ENCODE results near the gene CWC22.
A peak's percentile ranks its signal among the peaks of the same experiment; 100 is the strongest.
"Not testable (repeated sequence)": the region's sequence is repeated elsewhere in the genome, so short reads cannot be mapped to it uniquely, and the experiment has no call there.

Gene CWC22

DNA sequence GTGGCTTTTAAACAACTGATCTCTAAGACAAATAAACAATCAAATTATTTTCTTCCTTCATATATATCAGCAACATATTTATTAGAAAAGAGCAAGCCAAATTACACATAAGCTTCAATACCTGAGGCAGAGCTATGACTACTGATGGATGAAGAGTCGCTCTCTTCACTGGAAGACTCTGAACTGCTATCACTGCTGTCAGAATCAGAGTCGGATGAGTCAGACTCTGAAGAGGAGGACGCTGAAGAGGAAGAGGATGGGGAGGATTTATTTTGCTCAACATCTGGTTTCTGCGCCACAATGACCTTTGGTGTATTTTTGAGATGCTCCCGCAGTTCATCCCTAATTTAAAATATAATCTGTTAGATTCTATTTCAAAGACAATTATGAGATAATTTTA is 56.7 kb downstream of the CWC22 start:
- no peak for DNase-seq (ENCODE audit: low spot score)

DNA sequence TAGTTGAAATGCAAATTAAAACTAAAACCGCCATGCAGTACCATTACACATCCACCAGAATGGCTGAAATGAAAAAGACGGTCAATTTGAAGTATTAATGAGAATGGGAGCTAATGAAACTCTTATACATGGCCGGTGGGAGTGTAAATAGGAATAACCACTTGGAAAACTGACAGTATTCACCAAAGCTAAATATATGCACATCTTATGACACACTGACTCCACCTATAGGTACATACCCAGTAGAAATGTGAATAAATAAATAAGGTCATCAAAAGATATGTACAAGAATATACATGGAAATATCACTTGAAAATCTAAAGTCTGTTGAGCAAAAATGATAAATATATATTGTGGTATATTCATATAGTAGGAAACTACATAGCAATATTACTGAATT is 57.7 kb downstream of the CWC22 start:
- no peak for DNase-seq (ENCODE audit: low spot score)

DNA sequence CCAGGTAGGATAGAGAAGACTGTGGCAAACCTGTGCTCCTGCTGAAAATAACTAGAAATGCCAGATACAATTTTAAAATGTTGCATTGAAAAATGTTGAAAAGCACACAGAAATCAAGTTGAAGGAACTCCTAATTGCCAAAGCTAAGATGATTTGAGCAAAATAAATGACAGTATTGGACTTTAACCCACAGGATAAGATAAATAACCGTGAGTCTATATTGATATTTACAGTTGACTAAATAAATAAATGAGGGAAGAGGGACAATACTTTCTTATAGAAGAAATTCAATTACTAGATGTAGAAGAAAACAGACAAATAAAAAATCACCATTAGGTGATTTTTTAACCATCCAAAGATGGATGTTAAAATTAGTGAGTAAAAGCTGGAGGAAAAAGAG is 59.0 kb downstream of the CWC22 start:
- no peak for DNase-seq (ENCODE audit: low spot score)

DNA sequence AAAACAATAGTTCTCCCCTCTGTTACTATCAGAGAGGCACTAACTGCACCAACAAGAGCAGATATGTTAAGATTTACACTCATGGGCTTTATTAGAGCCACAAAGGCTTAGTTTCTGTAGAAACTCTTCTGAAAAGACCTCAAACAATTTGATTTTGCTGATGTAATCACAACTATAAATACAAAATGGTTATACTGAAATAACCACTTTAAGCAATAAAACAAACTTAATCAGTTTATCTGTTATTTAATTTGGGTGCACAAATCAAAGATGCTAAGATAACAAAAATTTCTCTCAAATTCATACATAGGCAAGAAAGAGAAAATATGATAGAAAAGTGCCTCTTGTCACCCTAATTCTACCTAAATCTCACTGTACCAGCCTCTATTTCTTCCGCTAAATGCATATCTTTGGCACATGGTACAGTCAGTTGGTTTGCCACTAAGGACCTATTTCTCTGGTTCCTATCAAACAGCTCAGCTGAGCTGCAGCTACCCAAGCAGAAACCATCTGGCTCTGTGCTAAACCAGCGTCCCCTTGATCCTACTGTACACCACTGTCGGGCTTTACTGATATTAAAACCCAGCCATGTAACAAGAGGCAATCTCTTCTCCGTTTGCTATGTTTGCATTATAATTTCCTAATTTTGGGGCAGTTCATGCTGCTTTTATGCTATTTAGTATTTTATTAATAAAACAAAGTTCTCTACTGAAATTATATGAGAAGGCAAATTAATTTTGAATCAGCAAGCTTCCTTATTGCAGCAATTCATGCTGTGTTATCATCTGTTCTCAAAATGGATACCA is 60.1 kb downstream of the CWC22 start:
- DNase-seq (ENCODE audit: low spot score) = no peak

DNA sequence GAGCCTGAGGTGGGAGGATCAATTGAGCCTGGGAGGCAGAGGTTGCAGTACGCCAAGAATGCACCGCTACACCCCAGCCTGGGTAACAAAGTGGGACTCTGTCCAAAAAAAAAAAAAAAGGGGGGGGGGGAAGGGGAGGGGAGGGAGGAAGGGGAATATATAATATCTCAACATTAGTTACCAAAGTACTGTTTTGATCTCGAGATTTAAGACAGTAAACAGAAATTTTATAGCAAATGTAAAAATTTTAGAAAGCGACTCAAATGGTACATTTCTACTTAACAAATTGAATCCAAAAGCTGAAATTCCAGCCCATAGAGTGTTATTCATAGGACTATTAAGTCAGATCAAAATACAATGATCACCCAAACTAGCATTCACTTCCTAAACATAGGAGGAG is 60.8 kb downstream of the CWC22 start:
- DNase-seq (ENCODE audit: low spot score) = no peak

DNA sequence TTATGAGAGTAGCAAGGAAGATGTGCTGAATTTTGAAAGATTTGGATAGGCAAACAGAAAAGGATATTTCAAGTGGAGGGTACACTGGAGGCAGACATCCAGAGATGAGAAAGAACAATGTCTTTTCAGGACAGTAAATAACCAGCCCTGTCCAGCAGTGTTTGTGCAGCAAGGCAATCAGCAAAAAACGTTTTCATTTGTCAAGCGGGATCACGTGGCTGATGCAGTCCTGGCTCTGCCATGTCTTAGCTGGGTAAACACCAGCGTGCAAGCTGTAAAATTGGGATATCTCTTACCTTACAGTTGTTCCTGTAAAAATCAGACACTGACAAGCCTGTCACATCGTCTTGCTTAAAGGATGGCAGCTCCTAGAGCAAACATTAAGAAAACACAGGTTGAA is 67.8 kb downstream of the CWC22 start:
- DNase-seq (ENCODE audit: low spot score) = no peak

DNA sequence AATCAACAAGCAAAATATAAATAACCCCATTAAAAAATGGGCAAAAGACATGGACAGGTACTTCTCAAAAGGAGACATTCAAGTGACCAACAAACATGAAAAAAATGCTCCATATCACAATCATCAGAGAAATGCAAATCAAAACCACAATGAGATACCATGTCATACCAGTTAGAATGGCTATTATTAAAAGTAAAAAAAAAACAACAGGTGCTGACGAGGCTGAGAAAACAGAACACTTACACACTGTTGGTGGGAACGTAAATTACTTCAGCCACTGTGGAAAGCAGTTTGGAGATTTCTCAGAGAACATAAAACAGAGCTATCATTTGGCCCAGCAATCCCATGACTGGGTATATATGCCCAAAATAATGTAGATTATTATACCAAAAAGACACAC is 69.1 kb downstream of the CWC22 start:
- DNase-seq (ENCODE audit: low spot score) = no peak

DNA sequence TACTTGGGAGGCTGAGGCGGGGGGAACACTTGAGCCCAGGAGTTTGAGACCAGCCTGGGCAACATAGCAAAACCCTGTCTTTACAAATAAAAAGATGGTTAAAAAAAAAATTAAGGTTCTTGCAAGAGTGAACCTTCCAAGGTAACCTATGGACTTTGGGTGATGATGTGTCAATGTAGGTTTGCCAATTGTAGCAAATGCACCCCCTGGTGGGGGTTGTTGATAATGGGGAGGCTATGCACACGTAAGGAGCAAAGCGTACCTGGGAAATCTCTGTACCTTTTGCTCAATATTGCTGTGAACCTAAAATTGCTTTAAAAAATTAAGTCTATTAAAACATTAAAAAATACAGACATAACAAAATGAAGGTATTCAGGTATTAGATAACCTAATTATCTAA is 70.4 kb downstream of the CWC22 start:
- DNase-seq (ENCODE audit: low spot score) = peak; percentile 50

DNA sequence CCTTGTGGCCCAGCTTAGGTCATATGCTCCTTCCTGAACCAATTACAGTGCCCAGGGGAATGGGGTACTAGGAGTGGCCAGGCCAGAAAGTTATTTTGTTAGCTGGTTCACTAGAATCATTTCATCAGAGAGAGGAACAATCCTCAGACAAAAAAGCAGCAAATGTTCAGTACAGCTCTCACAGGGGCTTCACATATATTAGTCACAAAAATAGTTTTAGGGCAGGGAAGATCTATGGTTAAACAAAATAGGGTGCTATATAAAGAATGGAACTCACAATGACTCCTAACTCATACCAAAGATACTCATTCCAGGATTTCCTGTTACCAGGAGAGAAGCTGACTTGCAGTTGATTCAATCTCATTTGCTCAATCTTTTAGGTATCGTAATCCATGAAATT is 71.0 kb downstream of the CWC22 start:
- no peak for DNase-seq (ENCODE audit: low spot score)

DNA sequence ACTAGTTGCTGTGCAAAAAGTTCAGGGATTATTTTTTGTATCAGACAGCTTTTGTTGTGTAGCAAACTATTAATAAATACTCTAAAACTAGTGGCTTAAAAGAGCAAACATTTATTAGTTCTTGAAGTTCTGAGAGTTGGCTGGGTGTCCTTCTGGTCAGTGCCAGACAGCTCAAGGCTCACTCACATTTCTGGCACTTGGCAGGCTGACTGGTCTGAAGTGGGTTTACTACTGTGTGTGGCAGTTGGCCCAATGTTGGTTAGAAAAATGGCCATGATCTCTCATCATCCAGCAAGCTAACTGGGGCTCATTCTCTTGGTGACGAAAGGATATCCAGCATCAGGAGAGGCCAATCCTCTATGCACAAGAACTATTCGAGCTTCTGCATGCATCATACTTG is 74.3 kb downstream of the CWC22 start:
- no peak for DNase-seq (ENCODE audit: low spot score)

DNA sequence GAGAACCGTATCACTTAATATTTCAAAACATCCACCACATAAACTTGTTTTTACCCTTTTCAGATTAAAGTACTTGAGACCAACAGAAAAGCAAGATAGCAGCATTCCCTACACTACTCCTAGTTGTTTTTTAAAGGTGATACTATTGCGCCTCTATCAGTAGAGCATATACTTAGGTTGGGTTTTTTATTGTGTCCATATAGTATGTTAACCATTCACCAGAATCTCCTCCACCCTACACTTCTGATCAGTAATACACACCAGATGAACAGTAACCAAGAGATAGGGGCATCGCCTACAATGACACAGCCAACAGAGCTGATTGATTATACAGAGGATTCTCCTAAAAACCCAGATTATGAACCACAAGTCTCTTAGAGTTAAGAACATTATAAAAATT is 75.6 kb downstream of the CWC22 start:
- no peak for DNase-seq (ENCODE audit: low spot score)

DNA sequence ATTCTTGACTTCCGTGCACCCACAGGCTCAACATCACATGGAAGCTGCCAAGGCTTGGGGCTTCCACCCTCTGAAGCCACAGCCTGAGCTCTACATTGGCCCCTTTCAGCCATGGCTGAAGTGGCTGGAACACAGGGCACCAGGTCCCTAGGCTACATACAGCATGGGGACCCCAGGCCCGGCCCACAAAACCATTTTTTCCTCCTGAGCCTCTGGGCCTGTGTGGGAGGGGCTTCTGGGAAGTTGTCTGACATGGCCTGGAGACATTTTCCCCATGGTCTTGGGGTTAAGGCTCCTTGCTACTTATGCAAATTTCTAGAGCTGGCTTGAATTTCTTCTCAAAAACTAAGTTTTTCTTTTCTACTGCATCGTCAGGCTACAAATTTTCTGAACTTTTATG is 77.1 kb downstream of the CWC22 start:
- not testable (repeated sequence) for DNase-seq (ENCODE audit: low spot score)

DNA sequence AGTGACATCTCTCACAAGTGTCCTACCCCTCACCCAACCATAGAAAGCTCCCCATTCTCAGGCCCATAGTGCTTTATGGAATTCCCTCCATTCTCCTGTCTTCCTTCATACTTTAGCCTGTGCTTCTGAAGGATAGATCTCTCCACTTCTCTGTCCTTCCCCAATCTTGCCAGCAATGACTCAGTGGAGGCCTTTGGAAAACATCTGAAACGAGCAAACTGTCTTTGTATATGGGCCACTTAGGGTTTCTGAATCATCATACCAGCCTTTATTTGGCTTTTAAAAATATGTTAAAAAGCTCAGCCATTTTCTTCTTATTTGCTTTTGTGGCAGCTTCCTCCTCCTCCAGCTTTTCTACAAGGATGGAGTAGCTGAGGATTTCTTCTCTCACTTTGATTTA is 80.1 kb downstream of the CWC22 start:
- DNase-seq (ENCODE audit: low spot score) = no peak

DNA sequence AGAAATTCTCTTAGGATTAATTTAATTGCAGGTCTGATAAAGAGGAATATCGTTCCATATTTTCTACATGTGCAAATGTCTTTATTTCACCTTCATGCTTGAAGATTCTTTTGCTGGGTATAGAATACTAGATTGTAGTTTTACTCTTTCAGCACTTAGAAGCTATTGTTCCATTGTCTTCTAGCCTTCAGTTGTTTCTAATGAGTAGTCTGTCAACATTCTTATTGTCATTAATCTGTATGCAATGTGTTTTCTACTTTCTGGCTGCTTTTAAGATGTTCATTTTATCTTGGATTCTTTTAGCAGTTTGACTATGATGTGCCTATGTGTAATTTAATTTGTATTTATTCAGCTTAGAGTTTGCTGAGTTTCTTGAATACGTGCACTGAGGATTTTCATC is 81.4 kb downstream of the CWC22 start:
- DNase-seq (ENCODE audit: low spot score) = no peak

DNA sequence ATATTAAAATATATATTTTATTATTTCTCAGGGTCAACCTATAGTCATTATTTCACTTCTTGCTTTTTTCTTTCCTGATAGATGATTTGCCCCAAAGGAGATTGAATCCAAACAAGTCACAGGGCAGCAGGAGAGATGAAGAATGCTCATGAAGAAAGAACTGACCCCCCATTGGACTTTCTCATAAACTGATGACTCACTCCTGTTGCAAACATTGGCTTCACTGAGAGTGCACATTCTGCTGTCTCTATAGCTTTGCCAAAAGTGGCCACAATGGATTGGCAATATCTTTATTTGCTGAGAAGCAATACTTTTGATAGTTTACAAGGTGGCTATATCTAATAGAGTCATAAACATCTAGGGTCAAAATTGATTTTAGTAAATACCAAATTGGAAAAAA is 89.8 kb downstream of the CWC22 start:
- DNase-seq (ENCODE audit: low spot score) = no peak

DNA sequence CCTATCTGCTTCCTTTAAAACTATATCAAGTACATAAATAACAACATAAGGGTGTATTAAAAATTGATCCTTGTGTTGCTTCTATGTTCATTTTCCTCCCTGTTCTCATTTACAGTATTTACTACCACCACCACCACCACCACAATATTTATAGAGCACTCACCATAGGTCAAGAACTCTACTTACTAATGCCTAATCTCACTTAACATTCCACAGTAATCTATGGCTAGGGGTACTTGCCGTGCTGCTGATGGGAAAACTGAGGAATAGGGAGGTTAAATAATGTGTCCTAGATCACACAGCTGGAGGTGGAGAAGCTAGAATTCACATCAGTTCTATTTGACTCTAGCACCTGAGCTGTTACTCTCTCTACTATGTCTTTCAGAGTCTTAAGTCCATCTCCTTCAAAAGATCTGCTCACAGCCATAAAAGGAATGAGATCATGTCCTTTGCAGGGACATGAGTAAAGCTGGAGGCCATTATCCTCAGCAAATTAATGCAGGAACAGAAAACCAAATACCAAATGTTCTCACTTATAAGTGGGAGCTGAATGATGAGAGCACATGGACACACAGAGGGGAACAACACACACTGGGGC is 91.6 kb downstream of the CWC22 start:
- no peak for DNase-seq (ENCODE audit: low spot score)

DNA sequence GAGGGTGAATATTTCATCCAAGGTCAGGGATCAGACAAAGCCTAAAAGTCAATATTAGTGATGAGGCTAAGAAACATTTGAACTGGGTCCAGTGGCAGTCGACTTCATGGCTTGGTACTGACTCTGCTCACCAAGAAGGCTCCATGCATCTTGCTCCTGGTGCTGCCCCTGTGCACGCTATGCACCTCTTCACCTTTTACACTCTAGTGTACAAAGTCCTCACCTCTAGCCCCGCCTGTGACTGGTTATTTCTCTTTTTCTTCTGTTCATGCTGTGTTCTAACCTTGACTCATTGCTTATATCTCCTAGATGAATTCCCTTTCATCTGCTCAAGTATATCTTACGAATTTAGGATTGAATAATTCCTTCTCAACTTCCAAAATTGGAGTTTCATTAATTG is 93.3 kb downstream of the CWC22 start:
- no peak for DNase-seq (ENCODE audit: low spot score)

DNA sequence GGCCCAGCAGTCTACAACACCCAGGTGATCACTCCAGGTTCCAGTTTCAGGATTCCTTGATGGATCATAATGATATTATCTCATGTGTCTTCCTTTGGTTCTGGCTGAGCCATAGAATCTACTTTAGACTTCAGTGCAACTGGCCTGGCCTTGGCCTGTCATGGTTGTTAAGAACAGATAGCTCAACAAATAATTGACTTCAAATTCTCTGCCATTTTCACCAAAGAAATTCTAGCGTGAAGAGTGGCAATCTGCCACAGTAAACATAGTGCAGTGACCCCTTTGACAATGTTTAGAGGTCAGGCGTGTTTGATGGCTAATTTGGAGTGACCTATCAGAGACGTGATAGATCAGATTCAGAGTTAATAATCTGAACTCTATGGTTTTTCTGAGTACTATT is 95.5 kb downstream of the CWC22 start:
- DNase-seq (ENCODE audit: low spot score) = no peak

DNA sequence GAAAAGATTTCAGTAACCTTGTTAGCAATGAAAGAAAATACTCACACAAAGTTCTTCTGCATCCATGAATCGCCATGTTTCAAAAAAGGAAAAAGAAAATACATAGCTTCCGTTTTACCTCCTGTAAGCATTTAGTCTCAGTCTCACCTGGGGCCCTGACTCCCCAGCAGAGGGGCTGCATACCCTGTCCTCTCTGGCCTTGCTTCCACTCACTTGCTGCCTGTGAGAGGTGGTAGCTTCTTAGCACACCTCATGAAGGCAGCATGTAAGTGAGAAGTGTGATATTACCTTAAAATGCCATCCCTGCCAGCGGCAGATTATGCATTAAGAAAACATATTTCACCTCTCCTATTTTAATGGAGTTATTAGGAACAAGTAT is 96.4 kb downstream of the CWC22 start:
- DNase-seq (ENCODE audit: low spot score) = no peak

DNA sequence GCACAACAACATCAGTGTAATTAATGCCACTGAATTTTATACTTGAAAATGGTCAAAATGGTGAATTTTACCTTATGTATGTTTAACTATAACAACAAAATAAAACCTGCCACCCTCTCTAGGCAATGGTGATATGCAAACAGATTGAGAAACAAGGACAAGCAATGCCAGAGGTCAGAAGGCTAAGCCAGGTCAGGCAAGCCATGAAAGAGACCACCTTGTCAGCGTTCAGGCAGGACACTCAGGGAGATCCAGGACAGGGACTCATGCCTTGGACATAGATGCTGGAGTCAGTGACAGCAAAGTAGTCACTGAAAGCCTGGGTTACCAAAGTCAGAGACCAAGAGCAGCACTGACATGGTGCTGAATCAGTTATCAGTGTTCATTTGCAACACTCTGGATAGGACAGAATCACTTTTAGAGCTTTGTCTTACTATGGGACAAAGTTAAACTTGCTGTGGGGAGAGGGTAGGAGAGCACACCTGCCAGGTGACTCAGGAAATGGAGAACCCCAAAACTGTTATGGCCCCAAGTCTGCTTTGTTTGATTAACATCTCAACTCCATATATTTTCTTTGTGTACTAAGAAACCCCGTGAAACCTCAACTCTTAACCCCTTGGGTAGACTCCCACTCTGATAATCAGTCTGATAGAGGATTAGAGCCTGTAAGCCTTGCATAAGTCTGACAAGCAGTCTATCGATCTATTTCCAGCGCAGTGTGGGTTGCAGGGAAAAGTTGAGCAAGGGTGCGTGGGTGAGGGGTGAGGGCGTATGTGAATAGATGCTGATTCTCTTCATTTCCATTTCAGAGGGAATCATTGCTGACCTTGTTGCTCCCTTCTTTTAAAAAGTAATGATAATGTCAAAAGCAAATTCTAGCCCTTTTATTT is 97.0 kb downstream of the CWC22 start:
- no peak for DNase-seq (ENCODE audit: low spot score)

DNA sequence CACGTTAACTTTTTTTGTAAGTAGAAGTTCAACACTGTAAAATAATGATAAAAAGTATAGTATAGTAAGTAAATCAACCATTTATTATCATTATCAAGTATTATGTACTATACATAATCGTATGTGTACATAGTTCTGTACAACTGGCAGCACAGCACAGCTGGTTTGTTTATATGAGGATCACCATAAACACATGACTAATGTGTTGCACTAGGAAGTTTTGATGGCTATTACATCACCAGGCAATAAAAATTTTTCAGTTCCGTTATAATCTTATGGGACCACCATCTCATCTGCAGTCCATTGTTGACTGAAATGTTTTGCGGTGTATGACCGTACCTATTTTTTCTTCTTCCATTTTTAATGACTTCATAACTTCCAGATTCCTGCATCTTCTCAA is 106.4 kb downstream of the CWC22 start:
- no peak for DNase-seq (ENCODE audit: low spot score)

DNA sequence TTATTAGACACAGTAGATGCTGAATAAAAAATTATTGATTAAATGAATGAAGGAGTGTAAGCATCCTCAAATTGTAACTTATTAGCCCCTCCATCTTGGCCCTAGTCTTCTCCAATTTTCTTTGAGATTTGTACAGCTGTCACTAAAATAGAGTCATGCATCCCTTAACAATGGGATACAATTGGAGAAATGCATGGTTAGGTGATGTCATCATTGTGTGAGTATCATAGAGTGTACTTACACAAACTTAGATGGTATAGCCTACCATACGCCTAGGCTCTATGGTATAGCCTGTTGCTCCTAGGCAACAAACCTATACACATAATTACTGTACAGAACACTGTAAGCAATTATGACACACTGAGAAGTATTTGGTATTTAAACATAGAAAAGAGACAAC is 107.4 kb downstream of the CWC22 start:
- no peak for DNase-seq (ENCODE audit: low spot score)

DNA sequence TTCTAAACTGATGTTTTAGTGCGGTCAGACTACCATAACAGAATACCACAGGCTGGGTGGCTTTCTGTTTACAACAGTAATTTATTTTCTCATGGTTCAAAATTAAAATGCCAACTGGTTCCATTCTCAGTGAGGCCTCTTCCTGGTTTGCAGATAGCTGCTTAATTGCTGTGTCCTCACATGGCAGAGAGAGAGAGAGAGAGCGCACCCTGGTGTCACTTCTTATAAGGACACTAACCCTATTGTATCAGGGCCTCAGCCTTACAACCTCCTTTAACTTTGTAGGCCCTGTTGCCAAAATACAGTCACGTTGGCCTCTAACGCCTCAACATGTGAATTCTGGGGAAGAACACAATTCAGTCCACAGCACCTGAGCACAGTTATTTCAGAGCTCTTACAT is 108.2 kb downstream of the CWC22 start:
- DNase-seq (ENCODE audit: low spot score) = no peak

Measured in ecto neural progenitor cell (in vitro differentiated cells).